Stimulated activated CD4-positive, alpha-beta T cell treated with anti-CD3 and anti-CD28 coated beads, Interleukin-2, amount 100 ng/mL, for 4 hours (primary cell): ENCODE measurements around the gene TMEM238.
"Not testable (repeated sequence)": the region's sequence is repeated elsewhere in the genome, so short reads cannot be mapped to it uniquely, and the experiment has no call there.

Source experiments
- DNase-seq: peaks from one replicate; pipeline ENCODE4 v3.0.0-alpha.2; 2020; ENCODE audit warnings: low read depth

TMEM238 gene

DNA sequence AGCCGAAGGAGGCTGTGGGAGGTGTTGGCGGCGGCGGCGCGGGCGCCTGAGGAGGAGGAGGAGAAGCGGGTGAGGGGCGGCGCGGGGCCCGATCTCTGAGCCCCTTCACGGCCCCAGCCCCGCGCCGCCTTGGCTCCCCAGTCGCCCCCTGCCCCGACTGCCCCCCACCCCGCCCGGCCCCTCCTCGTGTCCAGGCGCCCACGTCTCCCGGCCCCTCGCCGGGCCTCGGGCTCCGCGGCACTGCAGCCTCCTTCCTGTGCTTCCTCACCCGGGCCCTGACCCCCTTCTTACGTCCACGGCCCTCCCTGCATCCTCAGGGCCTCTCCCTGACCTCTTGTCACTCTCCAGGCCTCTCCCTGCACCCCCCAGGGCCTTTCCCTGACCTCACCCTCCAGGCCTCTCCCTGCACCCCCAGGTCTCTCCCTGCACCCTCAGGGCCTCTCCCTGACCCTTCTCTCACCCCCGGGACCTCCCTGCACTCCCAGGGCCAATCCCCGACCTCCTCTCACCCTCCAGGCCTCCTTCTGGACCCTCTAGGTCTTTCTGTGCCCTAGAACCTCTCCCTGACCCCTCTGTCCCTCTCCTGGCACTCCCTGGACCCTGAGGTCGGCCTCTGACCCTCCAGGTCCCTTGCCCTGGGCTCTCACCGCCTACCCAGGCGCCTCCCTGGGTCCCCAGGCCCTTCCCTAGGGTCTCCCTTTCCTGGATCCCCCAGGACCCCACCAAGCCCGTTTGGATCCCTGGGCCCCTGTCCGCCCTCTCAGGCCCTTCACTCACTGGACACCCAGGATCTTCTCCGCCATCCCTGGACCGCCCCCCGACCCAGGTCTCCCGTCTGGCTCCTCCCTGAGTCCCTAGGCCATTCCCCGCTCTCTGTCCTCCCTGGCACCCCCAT, 44.0 kb downstream of the TMEM238 start:
- no peak for DNase-seq

DNA sequence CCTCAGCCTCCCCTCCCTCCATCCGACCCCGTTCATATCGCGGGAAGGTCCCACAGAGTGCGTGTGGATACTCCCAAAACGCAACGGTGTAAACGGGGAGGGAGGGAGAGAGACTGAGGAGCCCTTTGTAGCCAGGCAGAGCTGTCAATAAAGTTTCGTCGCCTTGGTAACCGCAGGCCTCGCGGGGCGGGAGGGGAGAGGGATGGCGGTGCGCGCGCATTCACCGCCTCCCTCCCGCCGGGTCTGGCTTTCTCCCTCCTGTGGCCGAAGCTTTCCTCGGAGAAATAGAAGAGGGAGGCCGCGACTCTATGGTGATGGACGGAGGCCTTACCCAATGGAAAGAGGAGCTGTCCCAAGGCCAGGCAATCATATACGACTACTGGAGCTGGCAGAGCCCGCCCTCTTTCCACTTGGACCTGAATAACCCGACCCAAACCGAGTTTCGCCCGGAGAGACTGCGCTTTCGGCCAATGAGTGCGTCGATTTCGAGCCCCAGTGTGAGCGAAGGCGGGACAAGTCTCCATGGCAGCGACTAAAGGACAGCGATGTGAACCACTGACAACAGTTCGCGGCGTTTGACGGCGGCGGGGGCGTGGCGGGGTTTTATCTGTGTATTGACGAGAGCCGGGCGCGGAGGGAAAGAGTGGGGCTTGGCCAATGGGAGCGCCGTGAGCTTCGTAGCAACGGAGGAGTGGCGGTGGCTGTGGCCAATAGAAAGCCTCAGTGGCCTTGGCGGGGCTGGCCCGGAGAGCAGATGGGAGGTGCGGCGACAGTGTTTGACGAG, 44.8 kb downstream of the TMEM238 start, which contains the start of gene KMT5C:
Gene KMT5C, plus strand, starts transcription at position 772 of the 784 bp plus-strand sequence. CDS start 2,061 bp downstream, outside the sequence.
- peak; percentile 100 for DNase-seq

DNA sequence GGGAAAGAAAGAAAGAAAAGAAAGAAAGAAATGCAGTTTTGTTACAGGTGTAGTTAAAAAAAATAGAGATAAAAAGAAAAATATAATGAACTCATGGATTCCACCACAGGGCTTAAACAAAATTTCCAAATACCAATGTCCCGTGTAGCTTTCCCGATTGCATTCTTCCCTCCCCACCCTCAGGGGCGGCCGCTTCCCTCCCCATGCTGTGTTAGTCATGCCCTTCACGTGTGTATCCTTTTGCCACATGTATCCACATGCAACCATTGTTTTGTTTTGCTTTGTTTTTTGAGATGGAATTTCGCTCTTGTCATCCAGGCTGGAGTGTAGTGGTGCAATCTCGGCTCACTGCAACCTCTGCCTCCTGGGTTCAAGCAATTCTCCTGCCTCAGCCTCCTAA, 48.0 kb downstream of the TMEM238 start:
- no peak for DNase-seq

DNA sequence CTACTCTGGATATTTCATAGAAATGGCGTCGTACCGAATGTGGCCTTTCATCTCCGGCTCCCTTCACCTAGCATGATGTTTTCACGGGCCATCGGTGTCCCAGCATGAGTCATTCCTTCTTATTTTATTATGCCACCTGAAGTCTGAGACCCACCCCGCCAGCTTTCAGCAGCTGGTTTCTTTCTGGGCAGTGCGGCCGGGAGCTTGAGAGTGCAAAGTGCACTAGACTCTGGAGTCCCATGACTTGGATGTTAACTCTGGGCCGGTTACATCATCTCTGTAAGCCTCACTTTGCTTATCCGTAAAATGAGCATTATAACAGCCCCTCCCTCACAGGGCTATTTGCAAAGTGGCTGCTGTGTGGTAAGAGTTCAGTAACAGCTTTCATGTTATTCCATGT, 50.2 kb downstream of the TMEM238 start:
- no peak for DNase-seq

DNA sequence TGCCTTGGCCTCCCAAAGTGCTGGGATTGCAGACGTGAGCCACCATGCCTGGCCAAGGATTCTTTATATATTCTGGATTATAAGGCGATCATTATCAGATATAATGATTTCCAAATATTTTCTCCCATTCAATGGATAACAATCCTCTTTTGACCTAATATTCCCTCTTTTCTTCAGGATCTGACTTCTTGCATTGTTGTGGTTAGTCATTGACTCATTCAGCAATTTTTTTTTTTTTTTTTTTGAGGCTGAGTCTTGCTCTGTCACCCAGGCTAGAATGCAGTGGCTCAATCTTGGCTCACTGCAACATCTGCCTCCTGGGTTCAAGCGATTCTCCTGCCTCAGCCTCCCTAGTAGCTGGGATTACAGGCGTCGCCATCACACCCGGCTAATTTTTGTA, 54.3 kb downstream of the TMEM238 start:
- not testable (repeated sequence) for DNase-seq
